ENCODE data around the gene GMDS.

Gene GMDS

GRCh38 chr6:1622851-1623768, 622.3 kb downstream of the GMDS start:
- no peaks in the 10 kb centered on the region for H3K9me3 Mint-ChIP-seq
- no peak overlapping the region for H3K27ac Mint-ChIP-seq (ENCODE audit: low read depth)
- H3K4me1 Mint-ChIP-seq, result peaks cover 10% of the 10 kb centered on the region
- H3K36me3 Mint-ChIP-seq (ENCODE audit: insufficient read depth), result peaks cover 4% of the 10 kb centered on the region
- H3K27me3 Mint-ChIP-seq, result peaks cover 65% of the 10 kb centered on the region
- no peak overlapping the region for H3K4me3 Mint-ChIP-seq
- ATAC-seq (replicated peaks; ENCODE audit: extremely low read depth, poor library complexity, severe bottlenecking), result no peak
- no peak for DNase-seq (ENCODE audit: low spot score in 2 of 2)

- no peak overlapping the region for H3K4me3 Mint-ChIP-seq
- peaks cover 65% of the 10 kb centered on the region for H3K27me3 Mint-ChIP-seq
- DNase-seq (ENCODE audit: low spot score in 2 of 2) (no peak), ATAC-seq (replicated peaks; ENCODE audit: extremely low read depth, poor library complexity, severe bottlenecking) (no peak)
- H3K27ac Mint-ChIP-seq (ENCODE audit: low read depth), result no peak overlapping the region
- peaks cover 4% of the 10 kb centered on the region for H3K36me3 Mint-ChIP-seq (ENCODE audit: insufficient read depth)
- H3K4me1 Mint-ChIP-seq, result peaks cover 10% of the 10 kb centered on the region
- H3K9me3 Mint-ChIP-seq, result no peaks in the 10 kb centered on the region
Measured at GRCh38 chr6:1622220-1622850, 623.1 kb downstream of the GMDS start.

GRCh38 chr6:1621070-1621701, 624.2 kb downstream of the GMDS start:
- peaks cover 4% of the 10 kb centered on the region for H3K36me3 Mint-ChIP-seq (ENCODE audit: insufficient read depth)
- H3K4me3 Mint-ChIP-seq, result no peak overlapping the region
- no peaks in the 10 kb centered on the region for H3K9me3 Mint-ChIP-seq
- ATAC-seq (replicated peaks; ENCODE audit: extremely low read depth, poor library complexity, severe bottlenecking), result no peak
- H3K27me3 Mint-ChIP-seq, result peaks cover 63% of the 10 kb centered on the region
- H3K4me1 Mint-ChIP-seq, result peaks cover 10% of the 10 kb centered on the region
- no peak for DNase-seq (ENCODE audit: low spot score in 2 of 2)
- no peak overlapping the region for H3K27ac Mint-ChIP-seq (ENCODE audit: low read depth)

- Mint-ChIP-seq H3K27ac (ENCODE audit: low read depth) (no peak overlapping the region), H3K4me3 (no peak overlapping the region), H3K9me3 (no peaks in the 10 kb centered on the region), H3K36me3 (ENCODE audit: insufficient read depth) (peaks cover 4% of the 10 kb centered on the region), H3K4me1 (peaks cover 8% of the 10 kb centered on the region), H3K27me3 (peaks cover 57% of the 10 kb centered on the region)
- no peak for ATAC-seq (replicated peaks; ENCODE audit: extremely low read depth, poor library complexity, severe bottlenecking)
- no peak for DNase-seq (ENCODE audit: low spot score in 2 of 2)
Measured at GRCh38 chr6:1620504-1621069, 624.8 kb downstream of the GMDS start.

- ATAC-seq (replicated peaks; ENCODE audit: extremely low read depth, poor library complexity, severe bottlenecking), result no peak
- Mint-ChIP-seq H3K4me1 (peaks cover 1% of the 10 kb centered on the region), H3K4me3 (no peak overlapping the region), H3K9me3 (no peaks in the 10 kb centered on the region), H3K36me3 (ENCODE audit: insufficient read depth) (no peaks in the 10 kb centered on the region), H3K27ac (ENCODE audit: low read depth) (no peak overlapping the region), H3K27me3 (peaks cover 50% of the 10 kb centered on the region)
- DNase-seq (ENCODE audit: low spot score in 2 of 2), result no peak
Measured at GRCh38 chr6:1619673-1620503, 625.5 kb downstream of the GMDS start.

- Mint-ChIP-seq H3K27me3 (peaks cover 47% of the 10 kb centered on the region), H3K36me3 (ENCODE audit: insufficient read depth) (peaks cover 1% of the 10 kb centered on the region), H3K4me1 (no peaks in the 10 kb centered on the region), H3K27ac (ENCODE audit: low read depth) (no peak overlapping the region), H3K9me3 (no peaks in the 10 kb centered on the region), H3K4me3 (no peak overlapping the region)
- DNase-seq (ENCODE audit: low spot score in 2 of 2), result no peak
- no peak for ATAC-seq (replicated peaks; ENCODE audit: extremely low read depth, poor library complexity, severe bottlenecking)
Measured at GRCh38 chr6:1619098-1619672, 626.2 kb downstream of the GMDS start.

GRCh38 chr6:1618311-1619097, 626.9 kb downstream of the GMDS start:
- no peak for DNase-seq (ENCODE audit: low spot score in 2 of 2)
- no peak overlapping the region for H3K4me3 Mint-ChIP-seq
- peaks cover 1% of the 10 kb centered on the region for H3K36me3 Mint-ChIP-seq (ENCODE audit: insufficient read depth)
- H3K4me1 Mint-ChIP-seq, result no peaks in the 10 kb centered on the region
- H3K27me3 Mint-ChIP-seq, result peaks cover 46% of the 10 kb centered on the region
- H3K9me3 Mint-ChIP-seq, result no peaks in the 10 kb centered on the region
- H3K27ac Mint-ChIP-seq (ENCODE audit: low read depth), result no peak overlapping the region
- no peak for ATAC-seq (replicated peaks; ENCODE audit: extremely low read depth, poor library complexity, severe bottlenecking)

- Mint-ChIP-seq H3K4me3 (no peak overlapping the region), H3K27ac (ENCODE audit: low read depth) (no peak overlapping the region), H3K36me3 (ENCODE audit: insufficient read depth) (peaks cover 1% of the 10 kb centered on the region), H3K9me3 (no peaks in the 10 kb centered on the region), H3K4me1 (no peaks in the 10 kb centered on the region), H3K27me3 (peaks cover 49% of the 10 kb centered on the region)
- no peak for DNase-seq (ENCODE audit: low spot score in 2 of 2)
- no peak for ATAC-seq (replicated peaks; ENCODE audit: extremely low read depth, poor library complexity, severe bottlenecking)
Measured at GRCh38 chr6:1617466-1618310, 627.7 kb downstream of the GMDS start.

- Mint-ChIP-seq H3K9me3 (no peaks in the 10 kb centered on the region), H3K27me3 (peaks cover 49% of the 10 kb centered on the region), H3K36me3 (ENCODE audit: insufficient read depth) (peaks cover 1% of the 10 kb centered on the region), H3K4me3 (no peak overlapping the region), H3K27ac (ENCODE audit: low read depth) (no peak overlapping the region), H3K4me1 (peaks cover 6% of the 10 kb centered on the region)
- no peak for ATAC-seq (replicated peaks; ENCODE audit: extremely low read depth, poor library complexity, severe bottlenecking)
- DNase-seq (ENCODE audit: low spot score in 2 of 2), result no peak
Measured at GRCh38 chr6:1616701-1617463, 628.5 kb downstream of the GMDS start.

- Mint-ChIP-seq H3K27me3 (peaks cover 49% of the 10 kb centered on the region), H3K36me3 (ENCODE audit: insufficient read depth) (peaks cover 1% of the 10 kb centered on the region), H3K27ac (ENCODE audit: low read depth) (no peak overlapping the region), H3K4me3 (no peak overlapping the region), H3K4me1 (peaks cover 8% of the 10 kb centered on the region), H3K9me3 (no peaks in the 10 kb centered on the region)
- no peak for ATAC-seq (replicated peaks; ENCODE audit: extremely low read depth, poor library complexity, severe bottlenecking)
- no peak for DNase-seq (ENCODE audit: low spot score in 2 of 2)
Measured at GRCh38 chr6:1615853-1616420, 629.5 kb downstream of the GMDS start.
